ENCODE results near the gene SLC9A8. TPM values are rescaled to one million over a fixed set of nuclear protein-coding genes. Genes with fewer than 3 reads are reported as not detected.

Gene SLC9A8
- total RNA-seq, 1 experiment from 2014 or later, result 21.4 TPM

DNA sequence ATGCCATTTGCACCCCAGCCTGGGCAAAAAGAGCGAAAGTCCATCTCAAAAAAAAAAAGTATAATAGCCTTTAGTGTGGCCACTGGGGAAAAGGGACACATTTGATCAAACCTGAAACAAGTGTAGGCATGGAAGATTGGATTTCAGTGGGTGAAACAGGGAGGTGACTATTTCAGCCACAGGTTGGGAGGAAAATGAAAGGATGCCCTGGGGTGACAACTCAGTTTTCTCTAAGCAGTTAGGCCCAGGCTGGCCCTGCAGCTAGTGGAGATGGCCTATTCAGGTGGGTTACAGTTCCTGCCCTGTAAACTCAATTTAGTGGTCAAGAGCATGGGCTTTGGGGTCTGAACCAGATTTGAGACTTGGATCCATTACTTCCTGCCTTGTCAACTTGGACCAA lies 66.3 kb downstream of the SLC9A8 start:
- POLR2A ChIA-PET (ENCODE audit: unreplicated experiment), result no interaction called here

DNA sequence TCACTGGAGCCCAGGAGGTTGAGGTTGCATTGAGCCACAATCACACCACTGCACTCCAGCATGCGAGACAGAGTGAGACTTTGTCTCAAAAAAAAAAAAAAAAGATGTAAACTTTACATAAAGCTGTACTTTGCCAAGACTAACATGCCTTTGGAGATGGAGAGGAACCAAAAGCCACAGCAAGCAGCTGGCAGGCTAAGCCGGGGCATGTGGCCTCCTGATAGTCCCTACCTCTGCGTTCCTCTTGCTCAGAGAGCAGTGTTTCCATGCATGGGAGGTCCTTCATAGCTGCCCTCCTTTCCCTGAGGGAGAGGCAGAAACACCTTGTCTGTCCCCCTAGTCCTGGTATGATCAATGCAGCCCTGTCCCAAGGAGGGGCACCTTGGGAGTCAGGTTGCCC lies 67.5 kb downstream of the SLC9A8 start:
- no peak overlapping the region for H3K4me3 ChIP-seq
- H3K79me2 ChIP-seq (ENCODE audit: low read depth), result no peaks in the 10 kb centered on the region
- no peaks in the 10 kb centered on the region for H3K9me3 ChIP-seq (ENCODE audit: insufficient read depth, low read depth)
- no peaks in the 10 kb centered on the region for H3K9me2 ChIP-seq (ENCODE audit: insufficient read depth)
- BruUV-seq (replicated peaks), result no TSS peak
- H3K4me1 ChIP-seq (replicated peaks; ENCODE audit: insufficient read depth), result peaks cover 8% of the 10 kb centered on the region
- no peak overlapping the region for H3K4me2 ChIP-seq
- no peak overlapping the region for H3K27ac ChIP-seq
- no peak for DNase-seq
- intact Hi-C loops (cut with micrococcal nuclease; ENCODE audit: unreplicated experiment), result no loop called here
- peaks cover 19% of the 10 kb centered on the region for H3K36me3 ChIP-seq (ENCODE audit: low read depth)
- POLR2A ChIA-PET (ENCODE audit: unreplicated experiment), result no interaction called here
- TF ChIP-seq EZH2 (IDR thresholded peaks at IDR 0.05; ENCODE audit: low read depth), result no peak
- TF ChIP-seq, protein P1, sequence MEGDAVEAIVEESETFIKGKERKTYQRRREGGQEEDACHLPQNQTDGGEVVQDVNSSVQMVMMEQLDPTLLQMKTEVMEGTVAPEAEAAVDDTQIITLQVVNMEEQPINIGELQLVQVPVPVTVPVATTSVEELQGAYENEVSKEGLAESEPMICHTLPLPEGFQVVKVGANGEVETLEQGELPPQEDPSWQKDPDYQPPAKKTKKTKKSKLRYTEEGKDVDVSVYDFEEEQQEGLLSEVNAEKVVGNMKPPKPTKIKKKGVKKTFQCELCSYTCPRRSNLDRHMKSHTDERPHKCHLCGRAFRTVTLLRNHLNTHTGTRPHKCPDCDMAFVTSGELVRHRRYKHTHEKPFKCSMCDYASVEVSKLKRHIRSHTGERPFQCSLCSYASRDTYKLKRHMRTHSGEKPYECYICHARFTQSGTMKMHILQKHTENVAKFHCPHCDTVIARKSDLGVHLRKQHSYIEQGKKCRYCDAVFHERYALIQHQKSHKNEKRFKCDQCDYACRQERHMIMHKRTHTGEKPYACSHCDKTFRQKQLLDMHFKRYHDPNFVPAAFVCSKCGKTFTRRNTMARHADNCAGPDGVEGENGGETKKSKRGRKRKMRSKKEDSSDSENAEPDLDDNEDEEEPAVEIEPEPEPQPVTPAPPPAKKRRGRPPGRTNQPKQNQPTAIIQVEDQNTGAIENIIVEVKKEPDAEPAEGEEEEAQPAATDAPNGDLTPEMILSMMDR (conservative IDR thresholded peaks at IDR 0.05), result no peak
- CTCF ChIA-PET, result interaction anchor here (0.6 to 1.0 kb wide), 2 partner anchors 16 to 155 kb away, joined by 3 to 4 read pairs; no protein-coding TSS in a partner anchor
- no peaks in the 10 kb centered on the region for H3K27me3 ChIP-seq (ENCODE audit: insufficient read depth, low read depth)
- no peak overlapping the region for H2AFZ ChIP-seq
- no peaks in the 10 kb centered on the region for H4K20me1 ChIP-seq (ENCODE audit: insufficient read depth)
- H3F3A ChIP-seq (ENCODE audit: insufficient read depth, low read depth), result no peaks in the 10 kb centered on the region

More for the DNA sequence above, 66.3 kb downstream of the SLC9A8 start:
- Histone ChIP-seq H3K27ac (no peak overlapping the region), H3K4me3 (no peak overlapping the region), H3K36me3 (ENCODE audit: low read depth) (peaks cover 12% of the 10 kb centered on the region), H4K20me1 (ENCODE audit: insufficient read depth) (no peaks in the 10 kb centered on the region), H3K79me2 (ENCODE audit: low read depth) (no peaks in the 10 kb centered on the region), H3K9me2 (ENCODE audit: insufficient read depth) (no peaks in the 10 kb centered on the region), H3K4me1 (replicated peaks; ENCODE audit: insufficient read depth) (peaks cover 8% of the 10 kb centered on the region), H2AFZ (no peak overlapping the region), H3K27me3 (ENCODE audit: insufficient read depth, low read depth) (no peaks in the 10 kb centered on the region), H3K9me3 (ENCODE audit: insufficient read depth, low read depth) (no peaks in the 10 kb centered on the region), H3K4me2 (no peak overlapping the region), H3F3A (ENCODE audit: insufficient read depth, low read depth) (peaks cover 3% of the 10 kb centered on the region; the same call in 1 of the 2 replicates)
- DNase-seq, result no peak
- BruUV-seq (replicated peaks), result no TSS peak
- TF ChIP-seq, protein P1 (conservative IDR thresholded peaks at IDR 0.05), result no peak
- TF ChIP-seq EZH2 (IDR thresholded peaks at IDR 0.05; ENCODE audit: low read depth), result no peak
- CTCF ChIA-PET, result no interaction called here
- intact Hi-C loops (cut with micrococcal nuclease; ENCODE audit: unreplicated experiment), result no loop called here

DNA sequence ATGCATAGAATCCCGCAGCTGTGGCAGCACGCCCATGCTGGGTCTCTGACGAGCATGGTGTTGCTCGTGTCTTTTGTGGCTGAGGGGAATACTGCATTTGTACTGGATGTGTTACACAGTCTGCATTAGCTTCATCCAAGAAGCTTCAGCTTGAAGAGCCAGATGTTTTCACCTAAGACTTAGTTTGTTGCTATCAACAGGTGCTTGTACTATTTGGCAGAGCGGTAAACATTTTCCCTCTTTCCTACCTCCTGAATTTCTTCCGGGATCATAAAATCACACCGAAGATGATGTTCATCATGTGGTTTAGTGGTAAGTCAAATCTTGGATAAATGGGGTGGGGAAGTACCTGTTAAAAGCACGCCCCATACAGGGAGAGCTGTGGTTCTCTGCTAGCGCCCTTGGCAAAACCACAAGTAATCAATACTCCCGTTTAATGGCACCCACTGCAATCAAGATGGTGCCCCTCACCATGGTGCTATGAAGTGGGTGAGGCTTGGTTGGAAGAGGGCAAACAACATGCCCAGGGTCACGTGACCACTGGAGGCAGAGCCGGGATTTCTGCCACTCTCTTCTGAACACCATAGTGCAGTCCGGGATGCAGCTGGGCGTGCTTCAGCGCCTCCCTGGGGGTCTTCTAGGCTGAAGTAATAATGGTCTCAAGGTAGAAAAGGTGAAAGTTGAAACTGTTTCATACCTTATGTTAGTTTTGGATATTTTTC lies 68.3 kb downstream of the SLC9A8 start:
- no peak for DNase-seq
- H3K27me3 ChIP-seq (ENCODE audit: insufficient read depth, low read depth), result no peaks in the 10 kb centered on the region
- no peaks in the 10 kb centered on the region for H3K9me3 ChIP-seq (ENCODE audit: insufficient read depth, low read depth)
- no peak overlapping the region for H3K27ac ChIP-seq
- peaks cover 19% of the 10 kb centered on the region for H3K36me3 ChIP-seq (ENCODE audit: low read depth)
- no peaks in the 10 kb centered on the region for H3K79me2 ChIP-seq (ENCODE audit: low read depth)
- no peaks in the 10 kb centered on the region for H4K20me1 ChIP-seq (ENCODE audit: insufficient read depth)
- CTCF ChIA-PET, result interaction anchor here (0.6 to 1.0 kb wide), 2 partner anchors 17 to 155 kb away, joined by 3 to 4 read pairs; no protein-coding TSS in a partner anchor
- no peak overlapping the region for H3K4me3 ChIP-seq
- H3K9me2 ChIP-seq (ENCODE audit: insufficient read depth), result no peaks in the 10 kb centered on the region
- intact Hi-C loops (cut with micrococcal nuclease; ENCODE audit: unreplicated experiment), result no loop called here
- H3F3A ChIP-seq (ENCODE audit: insufficient read depth, low read depth), result no peaks in the 10 kb centered on the region
- TF ChIP-seq, protein P1 (conservative IDR thresholded peaks at IDR 0.05), result no peak
- no peak for TF ChIP-seq EZH2 (IDR thresholded peaks at IDR 0.05; ENCODE audit: low read depth)
- peaks cover 8% of the 10 kb centered on the region for H3K4me1 ChIP-seq (replicated peaks; ENCODE audit: insufficient read depth)
- BruUV-seq (replicated peaks), result no TSS peak
- H3K4me2 ChIP-seq, result no peak overlapping the region
- POLR2A ChIA-PET (ENCODE audit: unreplicated experiment), result no interaction called here
- H2AFZ ChIP-seq, result no peak overlapping the region
